Mesenchymal stem cell (in vitro differentiated cells and primary cell): ENCODE measurements around the gene TENM4.

Experiments used
- DNase-seq: peaks from one replicate; pipeline ENCODE4 v3.0.0-alpha.2; 2013
- H2AFZ ChIP-seq: one replicate; pipeline ENCODE4 v1.6.1; 2013; ENCODE audit warnings: low read depth, mild to moderate bottlenecking, control low read depth, inconsistent platforms, low read length, moderate library complexity
- H2AK5ac ChIP-seq: 2 replicates; pipeline ENCODE4 v1.6.1; 2013; ENCODE audit warnings: low read length, moderate library complexity, mild to moderate bottlenecking, inconsistent platforms; ENCODE audit not compliant: severe bottlenecking
- H2BK120ac ChIP-seq: one replicate; pipeline ENCODE4 v1.6.1; 2013; ENCODE audit warnings: low read depth, mild to moderate bottlenecking, inconsistent platforms, low read length, moderate library complexity
- H2BK12ac ChIP-seq, 2 experiments: one replicate each; pipeline ENCODE4 v1.6.1; 2013; ENCODE audit warnings: inconsistent platforms in 2 of 2, low read length in 2 of 2, mild to moderate bottlenecking in 2 of 2, moderate library complexity in 2 of 2, control low read depth in 1 of 2
- H2BK15ac ChIP-seq: one replicate; pipeline ENCODE4 v1.6.1; 2013; ENCODE audit warnings: mild to moderate bottlenecking, low read depth, inconsistent platforms; ENCODE audit not compliant: poor library complexity, severe bottlenecking
- H2BK5ac ChIP-seq: 2 replicates; pipeline ENCODE4 v1.6.1; 2013; ENCODE audit warnings: low read depth, mild to moderate bottlenecking, low read length, control low read depth, inconsistent platforms; ENCODE audit not compliant: poor library complexity, severe bottlenecking
- H3K14ac ChIP-seq, 2 experiments: one replicate each; pipeline ENCODE4 v1.6.1; 2013; ENCODE audit warnings: inconsistent platforms in 2 of 2, low read length in 2 of 2, control low read depth in 1 of 2, mild to moderate bottlenecking in 1 of 2, moderate library complexity in 1 of 2
- H3K18ac ChIP-seq, 2 experiments: one replicate each; pipeline ENCODE4 v1.6.1; 2013; ENCODE audit warnings: inconsistent platforms in 2 of 2, low read length in 2 of 2, control low read depth in 1 of 2, low read depth in 1 of 2, mild to moderate bottlenecking in 1 of 2
- H3K23ac ChIP-seq, 2 experiments: one replicate each; pipeline ENCODE4 v1.6.1; 2013; ENCODE audit warnings: inconsistent platforms in 2 of 2, low read length in 2 of 2, mild to moderate bottlenecking in 2 of 2, moderate library complexity in 2 of 2, control low read depth in 1 of 2
- H3K27ac ChIP-seq: 2 replicates; pipeline ENCODE4 v1.5.1; 2013; ENCODE audit warnings: mild to moderate bottlenecking, moderate library complexity, low read length, control low read depth, inconsistent platforms; ENCODE audit not compliant: poor library complexity, severe bottlenecking
- H3K27me3 ChIP-seq, 2 experiments: 2 replicates each; pipeline versions ENCODE4 v1.6.1 to v1.7.0; 2013; ENCODE audit warnings: low read length in 2 of 2, mild to moderate bottlenecking in 2 of 2, moderate library complexity in 2 of 2, control low read depth in 1 of 2, inconsistent platforms in 1 of 2; ENCODE audit not compliant: control insufficient read depth in 1 of 2, insufficient read depth in 1 of 2
- H3K36me3 ChIP-seq, 2 experiments: 2 replicates each; pipeline versions ENCODE4 v1.6.1 to v1.7.0; 2013; ENCODE audit warnings: low read length in 2 of 2, control low read depth in 1 of 2, inconsistent platforms in 1 of 2, low read depth in 1 of 2, mild to moderate bottlenecking in 1 of 2; ENCODE audit not compliant: insufficient read depth in 2 of 2, control insufficient read depth in 1 of 2
- H3K4ac ChIP-seq, 2 experiments: one replicate each; pipeline ENCODE4 v1.6.1; 2013; ENCODE audit warnings: inconsistent platforms in 2 of 2, low read length in 2 of 2, mild to moderate bottlenecking in 2 of 2, moderate library complexity in 2 of 2, control low read depth in 1 of 2, low read depth in 1 of 2
- H3K4me1 ChIP-seq: 2 replicates; pipeline ENCODE4 v1.6.1; 2013; ENCODE audit warnings: low read depth, low read length, control low read depth; ENCODE audit not compliant: control insufficient read depth, insufficient read depth
- H3K4me2 ChIP-seq: 2 replicates; pipeline ENCODE4 v1.6.1; 2013; ENCODE audit warnings: low read length, mild to moderate bottlenecking, inconsistent platforms; ENCODE audit not compliant: poor library complexity, severe bottlenecking
- H3K4me3 ChIP-seq, 2 experiments: 2 replicates each; pipeline versions ENCODE4 v1.5.1 to v1.7.0; 2013; ENCODE audit warnings: low read length in 2 of 2, mild to moderate bottlenecking in 2 of 2, control low read depth in 1 of 2, low read depth in 1 of 2; ENCODE audit not compliant: insufficient read depth in 1 of 2
- H3K79me1 ChIP-seq: replicated peaks from 2 replicates; pipeline ENCODE4 v1.6.1; 2013; ENCODE audit warnings: mild to moderate bottlenecking, control low read depth, low read length, inconsistent platforms; ENCODE audit not compliant: poor library complexity, severe bottlenecking
- H3K9ac ChIP-seq: 2 replicates; pipeline ENCODE4 v1.7.0; 2013; ENCODE audit warnings: mild to moderate bottlenecking, low read length, moderate library complexity
- H3K9me3 ChIP-seq: 2 replicates; pipeline ENCODE4 v1.7.0; 2013; ENCODE audit warnings: mild to moderate bottlenecking, low read length; ENCODE audit not compliant: control insufficient read depth
- H4K8ac ChIP-seq: one replicate; pipeline ENCODE4 v1.6.1; 2013; ENCODE audit warnings: inconsistent platforms, mild to moderate bottlenecking, low read length, moderate library complexity
- H4K91ac ChIP-seq: one replicate; pipeline ENCODE4 v1.6.1; 2013; ENCODE audit warnings: mild to moderate bottlenecking, low read length, inconsistent platforms
- WGBS: methylation state at CpG from one replicate; pipeline ENCODE4 v1.1.7; 2013; ENCODE audit warnings: mixed read lengths; 5-methylcytosine and 5-hydroxymethylcytosine counted together

Gene TENM4

GRCh38 chr11:79007771-79008402 lies 432.9 kb downstream of the TENM4 start:
- H2BK5ac ChIP-seq = no peak overlapping the region
- no peak overlapping the region for H3K9ac ChIP-seq
- no peak overlapping the region for H2BK15ac ChIP-seq
- no peak for DNase-seq
- H3K36me3 ChIP-seq = no peaks in the 10 kb centered on the region
- no peak overlapping the region for H3K27ac ChIP-seq
- no peak overlapping the region for H3K4me3 ChIP-seq
- no peak overlapping the region for H3K14ac ChIP-seq
- no peak overlapping the region for H2BK120ac ChIP-seq
- no peak overlapping the region for H2AK5ac ChIP-seq
- 61% methylated on average over 12 of the region's 13 CpGs for WGBS
- no peak overlapping the region for H3K4ac ChIP-seq
- H3K23ac ChIP-seq = no peak overlapping the region
- H3K4me1 ChIP-seq = peaks cover 2% of the 10 kb centered on the region
- peaks cover 14% of the 10 kb centered on the region for H3K9me3 ChIP-seq
- no peak overlapping the region for H2AFZ ChIP-seq
- H4K8ac ChIP-seq = no peak overlapping the region
- no peak overlapping the region for H3K18ac ChIP-seq
- no peak overlapping the region for H4K91ac ChIP-seq
- H2BK12ac ChIP-seq = no peak overlapping the region
- H3K27me3 ChIP-seq = peaks cover 0 to 20% of the 10 kb centered on the region in 2 experiments
- H3K4me2 ChIP-seq = no peak overlapping the region
- no peaks in the 10 kb centered on the region for H3K79me1 ChIP-seq

- Histone ChIP-seq H3K4me1 (peaks cover 2% of the 10 kb centered on the region), H3K79me1 (no peaks in the 10 kb centered on the region), H3K9ac (no peak overlapping the region), H3K14ac (no peak overlapping the region), H2BK15ac (no peak overlapping the region), H3K36me3 (no peaks in the 10 kb centered on the region), H2BK12ac (no peak overlapping the region), H3K4ac (no peak overlapping the region), H3K4me2 (no peak overlapping the region), H4K8ac (no peak overlapping the region), H2AFZ (no peak overlapping the region), H2BK120ac (no peak overlapping the region), H3K4me3 (no peak overlapping the region), H3K9me3 (peaks cover 14% of the 10 kb centered on the region), H3K18ac (no peak overlapping the region), H3K23ac (no peak overlapping the region), H2AK5ac (no peak overlapping the region), H3K27me3 (peaks cover 0 to 24% of the 10 kb centered on the region in 2 experiments), H3K27ac (no peak overlapping the region), H4K91ac (no peak overlapping the region), H2BK5ac (no peak overlapping the region)
- DNase-seq = no peak
- 91% methylated on average over 4 of the region's 4 CpGs for WGBS
Measured at GRCh38 chr11:79006854-79007253, 434.0 kb downstream of the TENM4 start.

GRCh38 chr11:78996007-78996406 lies 444.8 kb downstream of the TENM4 start:
- no peak overlapping the region for H4K8ac ChIP-seq
- H2BK5ac ChIP-seq = no peak overlapping the region
- peaks cover 0 to 29% of the 10 kb centered on the region in 2 experiments for H3K27me3 ChIP-seq
- H2BK12ac ChIP-seq = no peak overlapping the region
- H4K91ac ChIP-seq = no peak overlapping the region
- peaks cover 16% of the 10 kb centered on the region for H3K9me3 ChIP-seq
- H3K9ac ChIP-seq = no peak overlapping the region
- 91% methylated on average over 3 of the region's 3 CpGs for WGBS
- no peak overlapping the region for H3K4me3 ChIP-seq
- H3K18ac ChIP-seq = no peak overlapping the region
- H2BK120ac ChIP-seq = no peak overlapping the region
- no peak overlapping the region for H3K14ac ChIP-seq
- H3K4ac ChIP-seq = no peak overlapping the region
- H2AFZ ChIP-seq = no peak overlapping the region
- no peak overlapping the region for H3K4me2 ChIP-seq
- H3K27ac ChIP-seq = no peak overlapping the region
- H3K4me1 ChIP-seq = no peaks in the 10 kb centered on the region
- no peaks in the 10 kb centered on the region for H3K79me1 ChIP-seq
- no peak overlapping the region for H3K23ac ChIP-seq
- H3K36me3 ChIP-seq = no peaks in the 10 kb centered on the region
- no peak overlapping the region for H2BK15ac ChIP-seq
- no peak overlapping the region for H2AK5ac ChIP-seq
- no peak for DNase-seq

- no peak overlapping the region for H4K8ac ChIP-seq
- 40% methylated on average over 3 of the region's 3 CpGs for WGBS
- H2AK5ac ChIP-seq = no peak overlapping the region
- H3K36me3 ChIP-seq = no peaks in the 10 kb centered on the region
- no peak for DNase-seq
- H2BK15ac ChIP-seq = no peak overlapping the region
- no peak overlapping the region for H3K4me3 ChIP-seq
- no peak overlapping the region for H2BK5ac ChIP-seq
- H3K23ac ChIP-seq = no peak overlapping the region
- H4K91ac ChIP-seq = no peak overlapping the region
- no peak overlapping the region for H3K14ac ChIP-seq
- H3K18ac ChIP-seq = no peak overlapping the region
- peaks cover 0 to 29% of the 10 kb centered on the region in 2 experiments for H3K27me3 ChIP-seq
- no peak overlapping the region for H3K4ac ChIP-seq
- H3K9me3 ChIP-seq = peaks cover 16% of the 10 kb centered on the region
- no peak overlapping the region for H2AFZ ChIP-seq
- H3K79me1 ChIP-seq = no peaks in the 10 kb centered on the region
- no peak overlapping the region for H3K27ac ChIP-seq
- H3K9ac ChIP-seq = no peak overlapping the region
- H2BK12ac ChIP-seq = no peak overlapping the region
- no peaks in the 10 kb centered on the region for H3K4me1 ChIP-seq
- no peak overlapping the region for H2BK120ac ChIP-seq
- H3K4me2 ChIP-seq = no peak overlapping the region
Measured at GRCh38 chr11:78995171-78995570, 445.7 kb downstream of the TENM4 start.
